Heart left ventricle (tissue), 16 donors: ENCODE measurements around the gene CORO1C. TPM values are rescaled to one million over a fixed set of nuclear protein-coding genes. Genes with fewer than 3 reads are reported as not detected.

ENCODE experiments used
- ATAC-seq, 4 donors: fragments of 200-7000 bp; cut with Tn5 transposase; one replicate each; pipeline ENCODE4 v1.9.1; 2020 to 2022; ENCODE audit warnings: moderate library complexity in 4 of 4, mild to moderate bottlenecking in 3 of 4, moderate number of reproducible peaks in 1 of 4
- DNase-seq, 5 donors: peaks; one replicate each; pipeline ENCODE4 v3.0.0-alpha.2; 2020
- H3K27ac ChIP-seq, 12 donors: fragments of 200-600 bp; sonication (generic) in 4 of 12; one replicate each; pipeline versions ENCODE4 v1.5.0 to v1.8.0; 2016 to 2022; ENCODE audit warnings: mild to moderate bottlenecking in 2 of 12
- H3K27me3 ChIP-seq, 9 donors: fragments of 200-600 bp; sonication (generic) in 2 of 9; one replicate each; pipeline versions ENCODE4 v1.5.1 to v1.8.0; 2016 to 2022; ENCODE audit warnings: mild to moderate bottlenecking in 3 of 9
- H3K36me3 ChIP-seq, 9 donors: fragments of 200-600 bp; sonication (generic) in 2 of 9; one replicate each; pipeline versions ENCODE4 v1.5.0 to v1.8.0; 2018 to 2022; ENCODE audit warnings: mild to moderate bottlenecking in 2 of 9
- H3K4me1 ChIP-seq, 12 donors: fragments of 200-600 bp; sonication (generic) in 4 of 12; one replicate each; pipeline versions ENCODE4 v1.5.0 to v1.8.0; 2016 to 2022; ENCODE audit warnings: mild to moderate bottlenecking in 3 of 12
- H3K4me3 ChIP-seq, 12 donors: fragments of 200-600 bp; sonication (generic) in 4 of 12; one replicate each; pipeline versions ENCODE4 v1.5.0 to v1.8.0; 2017 to 2022; ENCODE audit warnings: mild to moderate bottlenecking in 9 of 12, moderate library complexity in 4 of 12
- H3K9me3 ChIP-seq, 12 donors: fragments of 200-600 bp; sonication (generic) in 4 of 12; one replicate each; pipeline versions ENCODE4 v1.5.0 to v1.8.0; 2016 to 2022; ENCODE audit warnings: mild to moderate bottlenecking in 1 of 12
- CTCF ChIP-seq, 12 donors: fragments of 200-600 bp; sonication (generic) in 4 of 12; IDR thresholded peaks; one replicate each; pipeline versions ENCODE4 v1.5.0 to v1.8.0; 2018 to 2022; ENCODE audit warnings: antibody characterized with exemption in 12 of 12, mild to moderate bottlenecking in 5 of 12
- POLR2A ChIP-seq, 2 donors: fragments of 450-650 bp; IDR thresholded peaks; one replicate each; pipeline ENCODE4 v1.6.1; 2017; ENCODE audit warnings: antibody characterized with exemption in 2 of 2, mild to moderate bottlenecking in 2 of 2, moderate library complexity in 2 of 2
- WGBS, 4 donors: extraction: QIAGEN DNeasy Blood & Tissue Kit in 2 of 4; methylation state at CpG; one replicate each; pipeline versions ENCODE4 v1.1.5 to v1.1.7; 2013 to 2018; 5-methylcytosine and 5-hydroxymethylcytosine counted together
- intact Hi-C, 10 donors: fragments of 100-400 bp; cut with DNase I; formaldehyde crosslinking; loops; one replicate each; pipeline versions ENCODE4 v1.11.1 to v1.14.2; 2022
- polyA plus RNA-seq, 2 donors: library from polyadenylated mRNA; stranded (reverse); fragments of 200-250 nt; gene quantifications; one replicate each; pipeline ENCODE4 v1.2.3, GENCODE V29; 2013
- total RNA-seq, 9 donors: library from RNA; depleted of rRNA in 2 of 9; stranded (reverse); fragments of >200 nt in 2 of 9; fragmentation: NEBNext Ultra II Directional in 3 of 9; extraction: Animal tissue kit (Norgen Biotek cat#: 25700) in 3 of 9; gene quantifications; one replicate each; pipeline versions ENCODE4 v1.1.0 to v1.2.4, GENCODE V29; 2016 to 2023
- donor health status: ischemic (EF 13 %, LVEDD 7.1; RV severe dilation, severe dysfunction).
- donor health status: healthy with polysubstance abuse.
- donor health status: DM: no; HTN: yes; CAD: no.
- donor health status: DM: no; HTN: no; CAD: no.
- donor health status: ischemic (EF 25% LVEDD 6.9; RV normal size, moderate dysfunction).
- donor health status: ischemic (EF 25% LVEDD 5.7; RV mildly dilated, moderate dysfunction).
- donor health status: healthy.
- donor health status: DM: yes; HTN: yes; CAD: no.
- donor health status: ischemic (EF 35%, LVEDD 5.7; RV mildly dilated, moderate dysfunction).
- donor health status: nonischemic (EF 11% LVEDD 7.7; RV severe dilation, severe dysfunction).
- donor health status: DM: yes; HTN: yes; CAD: no.
- donor health status: PGD.
- donor health status: ischemic (EF 29% LVEDD 5.4; RV normal size, mild dysfunction).
- donor health status: nonischemic (EF 23%, LVEDD 6.1; RV moderate dilation, normal function).

Gene CORO1C
- total and polyA plus RNA-seq, 11 donors = 18.3 to 119 (median 65.2) TPM

GRCh38 chr12:108668063-108668462 is 63.3 kb downstream of the CORO1C start:
- H3K36me3 ChIP-seq = peaks cover 0 to 15% (median 7%) of the 10 kb centered on the region in 9 donors
- TF ChIP-seq POLR2A (IDR thresholded peaks at IDR 0.05) (no peak), CTCF (IDR thresholded peaks at IDR 0.05) (no peak)
- ATAC-seq = no peak
- H3K27me3 ChIP-seq = no peaks in the 10 kb centered on the region
- peaks cover 17 to 71% (median 55%) of the 10 kb centered on the region in 12 donors for H3K4me1 ChIP-seq
- intact Hi-C loops = loop anchor here in 9 of 10 donors (5.0 to 10.0 kb wide), 7 partner anchors 59 to 427 kb away; partner anchors contain the start of genes ALKBH2 (in 5 of the 9), UNG (in 5 of the 9) and CORO1C (in 2 of the 9)
- no peak overlapping the region for H3K4me3 ChIP-seq
- peak overlapping the region in 6 of 12 donors; percentile 3 to 88 (median 80) for H3K27ac ChIP-seq
- H3K9me3 ChIP-seq = no peaks in the 10 kb centered on the region
- no peak for DNase-seq
- WGBS, 4 donors = 35 to 56% (median 49%) methylated on average over 8 of the region's 8 CpGs

GRCh38 chr12:108667349-108667748 is 64.0 kb downstream of the CORO1C start:
- DNase-seq (no peak), ATAC-seq (no peak)

GRCh38 chr12:108666401-108666881 is 64.9 kb downstream of the CORO1C start:
- Histone ChIP-seq H3K9me3 (no peaks in the 10 kb centered on the region), H3K27me3 (no peaks in the 10 kb centered on the region), H3K27ac (peak overlapping the region in 11 of 12 donors; percentile 62 to 88 (median 80)), H3K36me3 (peaks cover 0 to 8% (median 4%) of the 10 kb centered on the region in 9 donors), H3K4me3 (no peak overlapping the region), H3K4me1 (peaks cover 17 to 65% (median 55%) of the 10 kb centered on the region in 12 donors)
- peak in 4 of 5 donors; percentile 65 to 84 (median 71) for DNase-seq
- intact Hi-C loops = loop anchor here in 9 of 10 donors (2.0 to 10.0 kb wide), 8 partner anchors 61 to 428 kb away; partner anchors contain the start of genes ALKBH2 (in 5 of the 9), UNG (in 5 of the 9) and CORO1C (in 2 of the 9)
- no peak for TF ChIP-seq CTCF (IDR thresholded peaks at IDR 0.05)
- no peak for TF ChIP-seq POLR2A (IDR thresholded peaks at IDR 0.05)
- ATAC-seq = peak; percentile 71 to 87 (median 78)
- 12 to 32% (median 29%) methylated on average over 3 of the region's 3 CpGs for WGBS, 4 donors

More at GRCh38 chr12:108667349-108667748, 64.0 kb downstream of the CORO1C start:
- WGBS, 4 donors = 68 to 81% (median 71%) methylated on average over 2 of the region's 2 CpGs
- Histone ChIP-seq H3K27me3 (no peaks in the 10 kb centered on the region), H3K9me3 (no peaks in the 10 kb centered on the region), H3K4me3 (no peak overlapping the region), H3K4me1 (peaks cover 17 to 71% (median 55%) of the 10 kb centered on the region in 12 donors), H3K36me3 (peaks cover 0 to 8% (median 0%) of the 10 kb centered on the region in 9 donors), H3K27ac (peak overlapping the region in 6 of 12 donors; percentile 12 to 88 (median 80))
- intact Hi-C loops = loop anchor here in 9 of 10 donors (2.0 to 10.0 kb wide), 8 partner anchors 60 to 427 kb away; partner anchors contain the start of genes ALKBH2 (in 5 of the 9), UNG (in 5 of the 9) and CORO1C (in 2 of the 9)
- TF ChIP-seq CTCF (IDR thresholded peaks at IDR 0.05) = no peak

GRCh38 chr12:108665608-108666202 is 65.6 kb downstream of the CORO1C start:
- Histone ChIP-seq H3K27ac (peak overlapping the region; percentile 7 to 88 (median 80)), H3K36me3 (peaks cover 0 to 13% (median 6%) of the 10 kb centered on the region in 9 donors)
- peak; percentile 24 to 47 (median 36) for ATAC-seq

More at GRCh38 chr12:108665608-108666202, 65.6 kb downstream of the CORO1C start:
- Histone ChIP-seq H3K4me1 (peaks cover 17 to 62% (median 55%) of the 10 kb centered on the region in 12 donors), H3K4me3 (no peak overlapping the region), H3K9me3 (no peaks in the 10 kb centered on the region), H3K27me3 (no peaks in the 10 kb centered on the region)
- no peak for TF ChIP-seq POLR2A (IDR thresholded peaks at IDR 0.05)
- no peak for TF ChIP-seq CTCF (IDR thresholded peaks at IDR 0.05)
- WGBS, 4 donors = 59 to 65% (median 63%) methylated on average over 6 of the region's 6 CpGs
- intact Hi-C loops = loop anchor here (1.0 to 10.0 kb wide), 13 partner anchors 62 to 429 kb away; partner anchors contain the start of genes ALKBH2 (in 5 of the 10), CORO1C (in 5 of the 10) and UNG (in 5 of the 10)
- no peak for DNase-seq
